IMR-90 (cell line): ENCODE measurements around the gene KDM6B. TPM values are rescaled to one million over a fixed set of nuclear protein-coding genes. Genes with fewer than 3 reads are reported as not detected.

Experiments
- ATAC-seq: fragments of 200-7000 bp; cut with Tn5 transposase; 2 replicates; pipeline ENCODE4 v1.9.1; 2020; ENCODE audit warnings: low read depth, mild to moderate bottlenecking, moderate library complexity
- BruUV-seq: library from RNA; stranded (reverse); fragments of 400-500 nt; replicated peaks from 2 replicates; lab custom pipeline; 2021; lab: Mats Ljungman, UMichigan
- CTCF ChIA-PET: fragments of 300-600 bp; formaldehyde crosslinking; extraction: SDS; loops from one replicate; lab custom pipeline; 2021; ENCODE audit warnings: antibody characterized with exemption; lab: Yijun Ruan, JAX
- POLR2A ChIA-PET: fragments of 300-600 bp; sonication (Branson Sonifier 250); formaldehyde crosslinking; loops from one replicate; lab custom pipeline; 2022; ENCODE audit warnings: antibody characterized with exemption; ENCODE audit not compliant: unreplicated experiment; lab: Charles Lee
- DNase-seq: peaks from one replicate; pipeline ENCODE4 v3.0.0; 2013
- H2AFZ ChIP-seq: replicated peaks from 2 replicates; pipeline ENCODE3; 2013; ENCODE audit warnings: low read length, mild to moderate bottlenecking; ENCODE audit not compliant: poor library complexity
- H2AK5ac ChIP-seq: 2 replicates; pipeline ENCODE4 v1.6.1; 2013; ENCODE audit warnings: low read depth, low read length, inconsistent platforms
- H2AK9ac ChIP-seq: replicated peaks from 2 replicates; pipeline ENCODE3; 2013; ENCODE audit warnings: mild to moderate bottlenecking, low read depth, low read length, moderate library complexity; ENCODE audit not compliant: poor library complexity
- H2BK120ac ChIP-seq: 2 replicates; pipeline ENCODE4 v1.6.1; 2013; ENCODE audit warnings: low read depth, low read length, inconsistent platforms
- H2BK15ac ChIP-seq: 3 replicates; pipeline ENCODE4 v1.6.1; 2013; ENCODE audit warnings: low read depth, low read length, inconsistent platforms
- H2BK20ac ChIP-seq: 2 replicates; pipeline ENCODE4 v1.6.1; 2013; ENCODE audit warnings: low read depth, mild to moderate bottlenecking, inconsistent platforms, low read length, moderate library complexity
- H2BK5ac ChIP-seq: 2 replicates; pipeline ENCODE4 v1.6.1; 2013; ENCODE audit warnings: mild to moderate bottlenecking, low read depth, low read length, inconsistent platforms; ENCODE audit not compliant: poor library complexity, severe bottlenecking
- H3K14ac ChIP-seq: replicated peaks from 2 replicates; pipeline ENCODE4 v1.6.1; 2013; ENCODE audit warnings: low read depth, low read length, inconsistent platforms
- H3K18ac ChIP-seq: 2 replicates; pipeline ENCODE4 v1.6.1; 2013; ENCODE audit warnings: low read depth, low read length, control low read depth
- H3K23ac ChIP-seq: 2 replicates; pipeline ENCODE4 v1.6.1; 2013; ENCODE audit warnings: low read depth, low read length, inconsistent platforms
- H3K27ac ChIP-seq: 2 replicates; pipeline ENCODE4 v1.5.1; 2013; ENCODE audit warnings: mild to moderate bottlenecking, control low read depth, low read length; ENCODE audit not compliant: insufficient read depth
- H3K27me3 ChIP-seq: 2 replicates; pipeline ENCODE4 v1.6.1; 2013; ENCODE audit warnings: low read length; ENCODE audit not compliant: control insufficient read depth, insufficient read depth
- H3K36me3 ChIP-seq: 2 replicates; pipeline ENCODE4 v1.6.1; 2013; ENCODE audit warnings: low read length, mixed read lengths; ENCODE audit not compliant: control insufficient read depth, insufficient read depth
- H3K4ac ChIP-seq: 2 replicates; pipeline ENCODE4 v1.6.1; 2013; ENCODE audit warnings: low read depth, low read length, inconsistent platforms
- H3K4me1 ChIP-seq: 2 replicates; pipeline ENCODE4 v1.6.1; 2013; ENCODE audit warnings: low read length, mixed read lengths; ENCODE audit not compliant: control insufficient read depth, insufficient read depth
- H3K4me2 ChIP-seq: 2 replicates; pipeline ENCODE4 v1.6.1; 2013; ENCODE audit warnings: low read depth, mild to moderate bottlenecking, control low read depth, low read length, moderate library complexity
- H3K4me3 ChIP-seq: 2 replicates; pipeline ENCODE4 v1.5.1; 2013; ENCODE audit warnings: low read depth, mild to moderate bottlenecking, control low read depth, low read length, moderate library complexity; ENCODE audit not compliant: insufficient read depth
- H3K56ac ChIP-seq: 2 replicates; pipeline ENCODE4 v1.6.1; 2013; ENCODE audit warnings: low read length, inconsistent platforms; ENCODE audit not compliant: insufficient read depth; ENCODE audit errors: extremely low read depth
- H3K79me1 ChIP-seq, 2 experiments: 2 replicates each; pipeline ENCODE4 v1.6.1; 2013; ENCODE audit warnings: low read length in 2 of 2, inconsistent platforms in 1 of 2, low read depth in 1 of 2
- H3K9ac ChIP-seq: 2 replicates; pipeline ENCODE4 v1.6.1; 2013; ENCODE audit warnings: low read depth, low read length, control low read depth
- H3K9me1 ChIP-seq: 2 replicates; pipeline ENCODE4 v1.6.1; 2013; ENCODE audit warnings: low read length, inconsistent platforms; ENCODE audit not compliant: insufficient read depth
- H3K9me3 ChIP-seq: 2 replicates; pipeline ENCODE4 v1.6.1; 2013; ENCODE audit warnings: low read length; ENCODE audit not compliant: control insufficient read depth, insufficient read depth
- H4K20me1 ChIP-seq: 2 replicates; pipeline ENCODE4 v1.6.1; 2013; ENCODE audit warnings: low read length, inconsistent platforms; ENCODE audit not compliant: insufficient read depth
- H4K5ac ChIP-seq: 2 replicates; pipeline ENCODE4 v1.6.1; 2013; ENCODE audit warnings: mild to moderate bottlenecking, low read depth, low read length, control low read depth
- H4K8ac ChIP-seq, 2 experiments: 2 replicates each; pipeline ENCODE4 v1.6.1; 2013; ENCODE audit warnings: low read depth in 2 of 2, low read length in 2 of 2, control low read depth in 1 of 2, inconsistent platforms in 1 of 2
- H4K91ac ChIP-seq: 2 replicates; pipeline ENCODE4 v1.6.1; 2013; ENCODE audit warnings: low read depth, low read length, inconsistent platforms; ENCODE audit not compliant: insufficient read depth
- CHD1 ChIP-seq: IDR thresholded peaks from 2 replicates; pipeline ENCODE4 v1.6.1; 2012; ENCODE audit warnings: low read depth, low read length, improper control_type of control experiment
- MAZ ChIP-seq: IDR thresholded peaks from 2 replicates; pipeline ENCODE4 v1.6.1; 2012; ENCODE audit warnings: low read depth, mild to moderate bottlenecking, low read length, improper control_type of control experiment, moderate library complexity, borderline replicate concordance
- MXI1 ChIP-seq: IDR thresholded peaks from 2 replicates; pipeline ENCODE4 v1.6.1; 2012; ENCODE audit warnings: low read depth, mild to moderate bottlenecking, low read length, moderate library complexity, borderline replicate concordance
- RCOR1 ChIP-seq: IDR thresholded peaks from 2 replicates; pipeline ENCODE4 v1.6.1; 2012; ENCODE audit warnings: mild to moderate bottlenecking, low read length, improper control_type of control experiment; ENCODE audit not compliant: insufficient replicate concordance
- RFX5 ChIP-seq: IDR thresholded peaks from 2 replicates; pipeline ENCODE4 v1.8.0; 2012; ENCODE audit warnings: low read depth, mild to moderate bottlenecking, low read length, moderate library complexity
- WGBS, 2 experiments: methylation state at CpG; one replicate each; pipeline versions ENCODE4 v1.1.5 to v1.1.7; 2013; ENCODE audit warnings: missing lambda C conversion rate in 2 of 2; ENCODE audit not compliant: insufficient read length in 1 of 2; ENCODE audit errors: extremely low coverage in 2 of 2; 5-methylcytosine and 5-hydroxymethylcytosine counted together
- dilution Hi-C: fragments of 300-500 bp; cut with HindIII; formaldehyde crosslinking; loops from one replicate; pipeline ENCODE4 v1.14.3; 2018; ENCODE audit warnings: low sequenced_read_pairs; ENCODE audit not compliant: unreplicated experiment
- in situ Hi-C: fragments of 300-500 bp; cut with MboI; formaldehyde crosslinking; loops from 3 replicates; pipeline ENCODE4 v1.14.3; 2019; ENCODE audit warnings: low sequenced_read_pairs, inconsistent platforms, mixed read lengths
- intact Hi-C: fragments of 100-400 bp; cut with micrococcal nuclease; formaldehyde crosslinking; loops from 2 replicates; pipeline ENCODE4 v1.10.0; 2022
- polyA plus RNA-seq, 3 experiments: library from polyadenylated mRNA; depleted of rRNA; stranded (reverse); fragments of >200 nt; gene quantifications; 2 replicates each; pipeline ENCODE4 v1.2.3, GENCODE V29; 2012; ENCODE audit warnings: low replicate concordance in 1 of 3
- total RNA-seq: library from RNA; depleted of rRNA; stranded (reverse); fragments of >200 nt; gene quantifications from 2 replicates; pipeline ENCODE4 v1.2.3, GENCODE V29; 2012

KDM6B gene
- total and polyA plus RNA-seq, 2 of the 4 experiments (the other 2 are of a cell fraction), result 0.72 to 3.5 TPM

DNA sequence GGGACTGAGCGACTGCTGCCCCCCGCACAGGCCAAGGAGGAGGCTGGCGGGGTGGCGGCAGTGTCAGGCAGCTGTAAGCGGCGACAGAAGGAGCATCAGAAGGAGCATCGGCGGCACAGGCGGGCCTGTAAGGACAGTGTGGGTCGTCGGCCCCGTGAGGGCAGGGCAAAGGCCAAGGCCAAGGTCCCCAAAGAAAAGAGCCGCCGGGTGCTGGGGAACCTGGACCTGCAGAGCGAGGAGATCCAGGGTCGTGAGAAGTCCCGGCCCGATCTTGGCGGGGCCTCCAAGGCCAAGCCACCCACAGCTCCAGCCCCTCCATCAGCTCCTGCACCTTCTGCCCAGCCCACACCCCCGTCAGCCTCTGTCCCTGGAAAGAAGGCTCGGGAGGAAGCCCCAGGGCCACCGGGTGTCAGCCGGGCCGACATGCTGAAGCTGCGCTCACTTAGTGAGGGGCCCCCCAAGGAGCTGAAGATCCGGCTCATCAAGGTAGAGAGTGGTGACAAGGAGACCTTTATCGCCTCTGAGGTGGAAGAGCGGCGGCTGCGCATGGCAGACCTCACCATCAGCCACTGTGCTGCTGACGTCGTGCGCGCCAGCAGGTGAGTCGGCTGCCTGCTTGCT is 15.2 kb downstream of the KDM6B start:
- Histone ChIP-seq H3K36me3 (peaks cover 67% of the 10 kb centered on the region), H2AK5ac (no peak overlapping the region), H4K91ac (no peak overlapping the region), H4K5ac (no peak overlapping the region), H3K27ac (no peak overlapping the region), H3K27me3 (no peaks in the 10 kb centered on the region), H2BK120ac (no peak overlapping the region), H3K56ac (no peak overlapping the region), H4K8ac (no peak overlapping the region), H4K20me1 (peaks cover 47% of the 10 kb centered on the region), H3K4me3 (no peak overlapping the region), H2AFZ (no peak overlapping the region), H3K4me2 (no peak overlapping the region), H2BK20ac (no peak overlapping the region), H3K4me1 (peaks cover 7% of the 10 kb centered on the region), H2BK5ac (no peak overlapping the region), H2BK15ac (no peak overlapping the region), H3K9me3 (no peaks in the 10 kb centered on the region), H3K9me1 (no peaks in the 10 kb centered on the region), H3K18ac (no peak overlapping the region), H3K14ac (no peak overlapping the region), H3K4ac (no peak overlapping the region), H3K79me1 (peaks cover 14 to 39% of the 10 kb centered on the region in 2 experiments), H3K23ac (no peak overlapping the region), H3K9ac (no peak overlapping the region), H2AK9ac (no peak overlapping the region)
- BruUV-seq, result no TSS peak
- ChIA-PET POLR2A (no interaction called here), CTCF (no interaction called here)
- DNase-seq (no peak), ATAC-seq (no peak)
- 97% methylated on average over 18 of the region's 35 CpGs; no CpG with 5 or more reads in 1 of the 2 experiments for WGBS, 2 experiments
- in situ Hi-C loops, result no loop called here
- dilution Hi-C loops, result no loop called here
- no peak for TF ChIP-seq MAZ
- no peak for TF ChIP-seq RCOR1
- no peak for TF ChIP-seq RFX5
- TF ChIP-seq MXI1, result no peak
- no peak for TF ChIP-seq CHD1
- intact Hi-C loops, result no loop called here
